ENCODE data around the gene ADAMTS2. TPM values are rescaled to one million over a fixed set of nuclear protein-coding genes. Genes with fewer than 3 reads are reported as not detected.

Gene ADAMTS2
- polyA plus RNA-seq, 1 experiment = 129 TPM

DNA sequence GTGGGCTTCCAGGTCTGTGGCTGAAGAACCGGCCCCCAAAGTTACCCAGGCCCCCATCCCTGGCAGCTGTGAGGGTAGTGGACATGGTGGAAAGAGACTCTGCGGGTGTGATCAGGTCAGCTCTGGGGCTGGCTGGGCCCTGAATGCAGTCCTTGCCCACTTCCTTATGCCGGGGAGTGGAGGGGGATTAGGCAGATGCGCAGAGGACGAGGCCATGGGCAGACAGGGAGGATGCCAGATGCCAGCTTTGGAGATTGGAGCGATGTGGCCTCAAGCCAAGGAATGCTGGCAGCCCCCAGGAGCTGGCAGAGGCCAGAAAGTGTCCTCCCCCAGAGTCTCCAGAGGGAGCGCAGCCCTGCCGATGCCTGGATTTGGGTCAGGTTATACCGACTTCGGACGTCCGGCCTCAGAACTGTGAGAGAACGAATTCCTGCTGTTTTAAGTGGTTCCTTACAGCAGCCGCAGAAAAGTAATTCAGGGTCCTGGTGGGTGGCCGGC is 69.8 kb downstream of the ADAMTS2 start:
- Histone ChIP-seq H3K4me3 (ENCODE audit: low read depth, low read length) (no peak overlapping the region), H3K27me3 (ENCODE audit: control insufficient read depth, insufficient read depth, low read length) (no peaks in the 10 kb centered on the region), H3K36me3 (ENCODE audit: control insufficient read depth, insufficient read depth, low read length) (peaks cover 8% of the 10 kb centered on the region)
- TF ChIP-seq, protein P1, sequence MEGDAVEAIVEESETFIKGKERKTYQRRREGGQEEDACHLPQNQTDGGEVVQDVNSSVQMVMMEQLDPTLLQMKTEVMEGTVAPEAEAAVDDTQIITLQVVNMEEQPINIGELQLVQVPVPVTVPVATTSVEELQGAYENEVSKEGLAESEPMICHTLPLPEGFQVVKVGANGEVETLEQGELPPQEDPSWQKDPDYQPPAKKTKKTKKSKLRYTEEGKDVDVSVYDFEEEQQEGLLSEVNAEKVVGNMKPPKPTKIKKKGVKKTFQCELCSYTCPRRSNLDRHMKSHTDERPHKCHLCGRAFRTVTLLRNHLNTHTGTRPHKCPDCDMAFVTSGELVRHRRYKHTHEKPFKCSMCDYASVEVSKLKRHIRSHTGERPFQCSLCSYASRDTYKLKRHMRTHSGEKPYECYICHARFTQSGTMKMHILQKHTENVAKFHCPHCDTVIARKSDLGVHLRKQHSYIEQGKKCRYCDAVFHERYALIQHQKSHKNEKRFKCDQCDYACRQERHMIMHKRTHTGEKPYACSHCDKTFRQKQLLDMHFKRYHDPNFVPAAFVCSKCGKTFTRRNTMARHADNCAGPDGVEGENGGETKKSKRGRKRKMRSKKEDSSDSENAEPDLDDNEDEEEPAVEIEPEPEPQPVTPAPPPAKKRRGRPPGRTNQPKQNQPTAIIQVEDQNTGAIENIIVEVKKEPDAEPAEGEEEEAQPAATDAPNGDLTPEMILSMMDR (IDR thresholded peaks at IDR 0.05; ENCODE audit: insufficient read depth, low read depth, low read length) = no peak
- POLR2A ChIA-PET = interaction anchor here (0.6 to 1.3 kb wide), 2 partner anchors 18 kb away, joined by 3 to 5 read pairs; no protein-coding TSS in a partner anchor
- no peak for DNase-seq (ENCODE audit: low read depth)
- CTCF ChIA-PET = interaction anchor here (0.9 to 2.7 kb wide), 5 partner anchors 15 to 109 kb away, joined by 3 to 13 read pairs (median 3); no protein-coding TSS in a partner anchor

DNA sequence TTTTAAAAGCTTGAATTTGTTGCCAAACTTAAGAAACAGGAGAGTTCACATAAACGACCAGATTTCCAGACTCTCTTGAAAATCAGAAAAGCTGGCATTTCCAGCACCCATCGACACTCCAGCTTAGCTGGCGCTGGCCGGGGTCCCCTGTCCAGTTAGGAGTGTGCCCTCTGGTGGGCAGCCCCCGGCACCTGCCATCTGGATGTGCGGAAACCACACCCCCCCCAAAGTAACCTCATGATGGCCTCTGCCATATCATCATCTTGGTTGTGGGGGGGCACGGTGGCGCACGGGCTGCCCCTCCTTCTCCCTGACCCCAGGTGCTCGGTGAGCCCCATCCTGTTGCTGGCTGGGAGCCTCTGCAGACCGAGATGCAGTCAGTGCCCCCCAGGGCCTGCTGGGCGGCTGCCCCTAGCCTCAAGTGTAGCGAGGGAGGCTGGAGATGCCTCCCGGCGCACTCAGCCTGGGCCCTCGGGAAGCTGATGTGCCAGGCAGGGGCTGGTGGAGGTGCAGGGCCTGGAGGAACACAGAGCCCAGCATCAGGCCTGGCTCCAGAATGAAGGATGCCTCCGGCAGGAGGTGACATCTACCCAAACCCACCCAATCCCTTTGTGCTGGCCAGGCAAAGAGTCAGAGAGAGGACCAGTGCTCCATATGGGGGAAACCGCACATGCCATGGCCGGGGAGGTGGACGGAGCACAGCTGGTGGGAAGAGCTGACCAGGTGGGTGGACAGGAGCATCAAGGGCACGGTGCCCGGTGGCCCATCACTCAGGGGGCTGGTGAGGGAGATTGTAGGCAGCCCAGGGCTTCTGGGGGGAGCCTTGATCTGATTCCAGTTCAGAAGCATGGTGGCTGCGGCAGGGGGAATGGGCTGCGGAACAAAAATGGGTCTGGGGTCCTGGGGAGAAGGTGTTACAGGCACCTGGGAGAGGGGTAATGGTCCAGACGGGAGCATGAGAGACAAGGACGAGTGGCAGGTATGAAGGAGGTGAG is 70.6 kb downstream of the ADAMTS2 start:
- Histone ChIP-seq H3K36me3 (ENCODE audit: control insufficient read depth, insufficient read depth, low read length) (peaks cover 8% of the 10 kb centered on the region), H3K27me3 (ENCODE audit: control insufficient read depth, insufficient read depth, low read length) (no peaks in the 10 kb centered on the region), H3K4me3 (ENCODE audit: low read depth, low read length) (no peak overlapping the region)
- ChIA-PET CTCF (interaction anchor here (0.5 to 2.7 kb wide), 7 partner anchors 9 to 394 kb away, joined by 3 to 13 read pairs (median 3); no protein-coding TSS in a partner anchor), POLR2A (no interaction called here)
- TF ChIP-seq, protein P1 (IDR thresholded peaks at IDR 0.05; ENCODE audit: insufficient read depth, low read depth, low read length) = peak; percentile 33
- no peak for DNase-seq (ENCODE audit: low read depth)

DNA sequence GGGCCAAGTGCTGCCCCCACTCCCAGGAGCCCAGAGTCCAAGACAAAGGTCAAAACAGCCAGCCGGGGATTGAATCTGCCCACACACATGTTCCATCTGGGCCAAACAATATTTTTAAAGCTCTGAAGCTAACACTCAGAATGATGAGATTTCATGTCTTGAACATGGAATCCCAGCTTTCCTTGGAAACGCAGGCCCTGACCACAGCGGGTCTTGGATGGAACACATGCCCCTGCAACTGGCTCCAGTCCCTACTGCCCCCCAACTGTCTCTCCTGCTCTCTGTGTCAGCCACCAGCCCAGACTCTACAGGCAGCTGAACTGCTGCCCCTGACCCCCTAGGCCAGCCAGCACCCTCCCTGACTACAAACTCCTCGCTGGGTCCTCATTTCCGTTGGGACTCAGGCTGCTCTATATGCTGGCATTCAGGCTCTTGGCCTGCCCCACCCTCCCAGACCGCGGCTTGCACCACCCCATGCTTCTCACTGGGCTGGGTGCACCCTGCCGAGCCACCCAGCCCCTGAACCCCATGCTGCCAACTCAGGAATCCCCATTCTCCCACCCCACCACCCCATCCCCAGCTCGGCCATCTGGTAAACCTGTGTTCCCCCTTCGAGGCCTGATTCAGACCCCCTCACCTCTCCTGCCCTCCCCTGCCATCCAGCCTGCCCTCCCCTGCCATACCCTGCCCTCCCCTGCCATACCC is 71.7 kb downstream of the ADAMTS2 start:
- TF ChIP-seq, protein P1 (IDR thresholded peaks at IDR 0.05; ENCODE audit: insufficient read depth, low read depth, low read length) = no peak
- Histone ChIP-seq H3K4me3 (ENCODE audit: low read depth, low read length) (no peak overlapping the region), H3K36me3 (ENCODE audit: control insufficient read depth, insufficient read depth, low read length) (peaks cover 9% of the 10 kb centered on the region), H3K27me3 (ENCODE audit: control insufficient read depth, insufficient read depth, low read length) (no peaks in the 10 kb centered on the region)
- POLR2A ChIA-PET = no interaction called here
- DNase-seq (ENCODE audit: low read depth) = no peak
- CTCF ChIA-PET = interaction anchor here (0.5 to 2.7 kb wide), 8 partner anchors 8 to 395 kb away, joined by 3 to 13 read pairs (median 3); no protein-coding TSS in a partner anchor

DNA sequence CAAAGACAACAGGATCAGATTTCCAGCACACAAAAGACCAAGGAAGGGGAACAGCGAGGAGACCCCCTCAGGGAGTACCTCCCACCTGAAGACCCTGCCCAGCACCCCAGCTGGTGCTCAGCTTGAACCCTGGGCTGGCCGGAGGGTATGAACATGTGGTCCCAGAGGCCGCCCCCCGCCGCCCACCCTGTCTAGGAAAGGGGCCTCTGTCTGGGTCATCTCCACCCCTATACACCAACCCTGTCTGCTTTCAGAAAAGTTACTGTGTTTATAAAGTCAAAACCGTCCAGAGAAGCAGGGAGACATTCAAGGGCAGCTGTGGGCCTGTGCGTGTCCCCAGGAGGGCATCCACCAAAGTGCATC is 72.2 kb downstream of the ADAMTS2 start:
- H3K36me3 ChIP-seq (ENCODE audit: control insufficient read depth, insufficient read depth, low read length) = peaks cover 10% of the 10 kb centered on the region
- ChIA-PET CTCF (interaction anchor here (0.8 to 2.3 kb wide), 4 partner anchors 8 to 30 kb away, joined by 3 to 6 read pairs (median 4); no protein-coding TSS in a partner anchor), POLR2A (no interaction called here)
- no peak overlapping the region for H3K4me3 ChIP-seq (ENCODE audit: low read depth, low read length)
- TF ChIP-seq, protein P1 (IDR thresholded peaks at IDR 0.05; ENCODE audit: insufficient read depth, low read depth, low read length) = no peak
- H3K27me3 ChIP-seq (ENCODE audit: control insufficient read depth, insufficient read depth, low read length) = no peaks in the 10 kb centered on the region
- no peak for DNase-seq (ENCODE audit: low read depth)
